Renal pelvis (tissue), 4 donors: ENCODE results near the gene EHMT1. TPM values are rescaled to one million over a fixed set of nuclear protein-coding genes. Genes with fewer than 3 reads are reported as not detected.

Source experiments
- DNase-seq: peaks from one replicate; pipeline ENCODE4 v3.0.0-alpha.2; 2013
- polyA plus RNA-seq, 3 donors: library from polyadenylated mRNA; unstranded; fragments of 120-200 nt; gene quantifications; one replicate each; pipeline ENCODE4 v1.2.1, GENCODE V29; 2013; ENCODE audit not compliant: insufficient read length in 3 of 3

Gene EHMT1
- polyA plus RNA-seq, 3 donors = 80.4 to 83.4 (median 82.8) TPM

DNA sequence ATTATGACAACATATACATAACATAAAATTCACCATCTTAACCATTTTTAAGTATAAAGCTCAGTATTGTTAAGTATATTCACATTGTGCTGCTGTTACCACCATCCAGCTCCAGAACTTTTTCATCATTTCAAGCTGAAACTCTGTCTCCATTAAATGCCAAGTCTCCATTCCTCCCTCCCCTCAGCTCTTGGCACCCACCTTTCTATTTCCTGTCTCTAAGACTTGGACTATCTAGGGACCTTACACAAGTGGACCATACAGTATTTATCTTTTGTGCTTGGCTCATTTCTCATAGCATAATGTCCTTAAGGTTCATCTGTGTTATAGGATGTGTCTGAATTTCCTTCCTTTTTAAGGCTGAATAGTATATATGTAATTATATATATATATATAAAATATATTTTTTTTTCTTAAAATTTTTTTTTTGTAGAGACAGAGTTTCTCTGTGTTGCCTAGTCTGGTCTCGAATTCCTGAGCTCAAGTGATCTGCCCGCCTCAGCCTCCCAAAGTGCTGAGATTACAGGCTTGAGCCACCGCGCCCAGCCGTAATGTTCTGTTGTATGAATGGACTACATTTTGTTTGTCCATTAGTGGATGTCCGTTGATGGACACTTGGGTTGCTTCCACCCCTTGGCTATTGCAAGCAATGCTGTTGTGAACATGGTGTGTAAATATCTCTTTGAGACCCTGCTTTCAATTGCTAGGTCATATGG, 72.3 kb downstream of the EHMT1 start:
- DNase-seq = no peak

DNA sequence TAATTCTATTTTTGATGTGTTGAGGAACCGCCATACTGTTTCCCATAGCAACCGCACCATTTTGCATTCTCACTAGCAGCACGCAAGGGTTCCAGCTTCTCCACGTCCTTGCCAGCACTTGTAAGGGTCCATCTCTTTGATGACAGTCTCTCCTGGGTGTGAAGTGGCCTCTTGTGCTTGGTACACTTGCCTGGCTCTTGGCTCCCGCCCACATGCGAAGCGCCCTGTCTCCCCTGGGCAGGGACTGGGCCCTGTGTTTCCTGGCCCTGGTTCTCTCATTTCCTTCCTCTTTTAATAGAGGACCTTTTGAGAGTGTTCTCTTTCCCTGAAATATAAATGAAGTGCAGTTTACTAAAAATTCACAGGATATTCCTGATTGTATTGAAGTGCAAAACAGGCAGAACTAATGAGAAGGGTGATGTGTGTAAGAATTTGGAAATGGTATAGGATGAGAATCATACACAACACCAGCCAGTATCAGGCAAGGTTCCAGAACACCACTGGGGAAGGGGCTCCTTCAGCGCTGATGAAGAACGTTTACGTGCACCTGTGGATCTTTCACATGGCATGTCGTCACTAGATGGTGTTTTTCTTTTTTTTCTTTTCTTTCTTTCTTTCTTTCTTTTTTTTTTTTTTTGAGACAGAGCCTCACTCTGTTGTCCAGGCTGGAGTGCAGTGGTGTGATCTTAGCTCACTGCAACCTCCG, 73.0 kb downstream of the EHMT1 start:
- no peak for DNase-seq

DNA sequence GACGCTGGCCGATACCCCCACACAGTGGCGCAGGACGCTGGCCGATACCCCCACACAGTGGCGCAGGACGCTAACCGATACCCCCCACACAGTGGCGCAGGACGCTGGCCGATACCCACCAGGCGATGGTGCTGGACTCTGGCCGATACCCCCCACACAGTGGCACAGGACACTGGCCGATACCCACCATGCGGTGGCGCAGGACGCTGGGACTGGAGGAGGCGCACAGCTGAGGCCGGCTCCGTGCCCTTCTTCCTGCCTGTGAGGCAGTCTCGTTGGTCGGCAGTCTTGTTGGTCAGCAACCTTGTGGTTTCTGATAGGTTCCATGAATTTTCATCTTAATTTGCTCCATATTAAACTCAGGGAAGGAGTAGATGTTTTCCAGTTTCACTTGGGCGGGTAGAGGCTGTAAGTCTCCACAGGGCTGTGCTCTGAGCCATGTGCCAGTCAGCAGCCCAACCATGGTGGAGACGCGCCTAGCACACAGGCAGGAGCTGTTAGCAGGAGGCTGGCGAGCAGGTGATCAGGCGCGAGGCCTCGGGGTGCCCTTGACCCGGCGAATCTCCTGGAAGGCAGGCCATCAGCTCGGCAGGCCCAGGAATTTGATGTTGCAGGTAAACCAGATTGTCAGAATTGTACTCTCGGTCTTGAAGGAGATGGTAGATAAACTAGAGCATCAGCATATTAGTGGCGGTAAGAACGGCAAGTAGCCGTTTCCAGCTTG, 75.6 kb downstream of the EHMT1 start:
- DNase-seq = no peak

DNA sequence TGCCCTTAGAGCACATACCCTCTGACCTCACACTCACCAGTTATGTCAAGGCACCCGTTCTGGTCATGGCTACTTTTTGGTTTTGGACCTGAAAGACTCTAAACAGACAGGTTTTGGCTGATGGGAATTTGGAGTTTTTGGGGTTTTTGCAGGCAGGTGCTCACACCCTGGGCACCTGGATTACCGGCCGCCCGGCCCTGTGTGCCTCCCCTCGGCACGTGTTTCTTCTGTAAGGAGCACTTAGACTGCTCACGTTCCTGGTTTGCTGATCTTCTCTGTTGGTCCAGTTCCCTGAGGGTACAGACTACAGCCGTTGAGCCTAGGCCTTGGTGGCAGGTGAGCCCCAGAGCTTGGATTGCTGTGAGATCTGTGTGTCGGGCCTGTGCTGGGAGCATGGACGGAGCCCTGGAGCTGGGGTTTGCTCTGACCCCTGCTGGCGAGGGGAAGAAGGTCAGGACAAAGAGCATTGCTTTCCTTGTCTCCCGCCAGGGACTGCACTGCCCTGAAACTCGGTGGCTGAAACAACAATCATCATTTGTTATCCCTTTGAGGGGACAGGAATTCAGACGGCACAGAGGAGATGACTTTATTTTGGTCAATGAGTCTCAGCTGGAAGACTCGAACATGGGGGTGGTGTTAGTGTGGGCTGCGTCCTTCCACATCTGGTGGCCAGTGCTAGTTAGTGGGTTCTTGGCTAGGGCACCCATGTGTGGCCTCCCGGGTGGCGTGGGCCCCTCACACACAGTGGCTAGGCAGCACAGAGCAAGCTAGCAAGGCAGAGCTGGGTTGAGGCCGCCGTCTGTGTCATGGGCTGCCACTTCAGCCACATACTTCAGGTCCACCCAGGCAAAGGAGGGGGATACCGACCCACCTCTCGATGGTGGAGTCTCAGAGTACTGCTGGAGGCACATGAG, 76.4 kb downstream of the EHMT1 start:
- DNase-seq = no peak

DNA sequence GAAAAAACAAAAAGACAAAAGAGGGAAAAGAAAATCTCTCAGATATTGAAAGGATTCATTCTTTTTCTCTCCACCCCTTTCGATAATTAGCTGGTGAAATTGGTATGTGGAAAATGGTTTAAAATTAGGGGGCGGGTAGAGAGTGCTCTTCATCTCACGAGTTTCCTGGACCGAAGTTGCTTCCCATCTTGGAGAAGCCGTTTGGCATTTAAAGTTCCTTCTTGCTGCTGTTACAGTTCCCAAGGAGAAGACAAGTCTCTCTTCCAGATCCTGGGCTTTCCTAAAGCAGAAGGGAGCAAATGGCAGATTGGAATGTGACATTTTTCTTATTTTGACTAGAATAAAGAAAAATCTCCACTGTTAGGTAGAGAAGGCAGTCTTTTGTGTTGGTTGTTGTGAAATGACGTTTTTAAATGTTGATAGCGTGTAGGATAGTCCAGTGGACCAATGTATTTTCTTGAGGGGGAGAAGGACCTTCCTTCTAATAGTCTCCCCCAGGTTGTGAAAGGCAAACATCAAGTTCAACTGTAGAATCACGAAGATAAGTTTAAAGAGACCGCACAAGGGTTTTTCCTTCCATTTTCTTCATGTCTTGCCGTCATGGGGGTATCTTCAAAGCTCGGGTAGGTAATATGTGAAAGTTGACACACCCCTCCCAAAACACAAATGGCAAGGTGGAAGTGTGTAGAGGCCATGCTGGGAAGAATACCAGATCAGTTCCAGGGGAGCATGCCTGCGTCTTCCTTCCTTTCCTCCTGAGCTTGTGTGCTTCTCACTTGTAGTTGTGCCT, 77.5 kb downstream of the EHMT1 start:
- DNase-seq = no peak

DNA sequence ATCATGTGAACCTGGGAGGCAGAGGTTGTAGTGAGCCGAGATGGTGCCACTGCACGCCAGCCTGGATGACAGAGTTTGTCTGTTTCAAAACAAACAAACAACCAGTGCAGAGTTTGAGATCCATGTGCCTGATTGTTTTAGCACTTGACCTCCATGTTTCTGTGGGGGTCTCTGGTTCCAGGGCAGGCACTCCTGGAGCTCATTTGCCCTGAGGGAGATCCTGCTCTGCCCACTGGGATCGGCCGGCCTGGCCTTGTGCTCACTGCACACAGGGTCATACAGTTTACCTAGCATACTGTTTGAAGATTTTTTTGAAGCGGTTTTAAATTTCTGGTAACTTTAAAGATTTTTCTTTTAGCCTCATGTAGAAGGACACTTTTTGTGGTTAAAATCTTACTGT, 78.4 kb downstream of the EHMT1 start:
- no peak for DNase-seq

DNA sequence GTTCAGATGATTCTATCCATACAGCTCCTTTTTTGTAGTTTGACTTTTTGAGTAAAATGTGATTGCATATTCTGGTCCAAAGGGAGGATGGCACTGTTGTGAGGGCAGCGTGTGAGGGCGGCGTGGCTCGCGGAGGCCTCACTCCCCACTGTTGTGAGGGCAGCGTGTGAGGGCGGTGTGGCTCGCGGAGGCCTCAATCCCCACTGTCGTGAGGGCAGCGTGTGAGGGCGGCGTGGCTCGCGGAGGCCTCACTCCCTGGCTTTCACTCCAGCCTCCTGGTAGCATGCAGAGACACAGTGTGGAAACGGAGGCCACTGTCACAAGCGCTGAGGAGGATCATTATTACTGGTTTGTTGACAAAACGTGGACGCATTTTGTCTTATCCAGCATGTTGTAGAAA, 79.0 kb downstream of the EHMT1 start:
- no peak for DNase-seq

DNA sequence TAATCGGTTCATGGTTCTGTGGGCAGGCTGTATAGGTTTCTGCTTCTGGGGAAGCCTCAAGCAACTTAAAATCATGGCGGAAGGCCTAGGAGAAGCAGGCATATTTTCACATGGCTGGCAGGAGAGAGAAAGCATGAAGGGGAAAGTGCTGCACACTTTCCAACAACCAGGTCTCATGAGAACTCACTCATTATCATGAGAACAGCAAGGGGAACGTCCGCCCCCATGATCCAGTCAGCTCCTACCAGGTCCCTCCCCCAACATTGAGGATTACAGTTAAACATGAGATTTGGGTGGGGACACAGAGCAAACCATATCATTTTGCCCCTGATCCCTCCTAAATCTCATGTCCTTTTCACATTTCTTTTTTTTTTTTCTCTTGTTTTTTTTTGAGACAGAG, 82.1 kb downstream of the EHMT1 start:
- DNase-seq = no peak

DNA sequence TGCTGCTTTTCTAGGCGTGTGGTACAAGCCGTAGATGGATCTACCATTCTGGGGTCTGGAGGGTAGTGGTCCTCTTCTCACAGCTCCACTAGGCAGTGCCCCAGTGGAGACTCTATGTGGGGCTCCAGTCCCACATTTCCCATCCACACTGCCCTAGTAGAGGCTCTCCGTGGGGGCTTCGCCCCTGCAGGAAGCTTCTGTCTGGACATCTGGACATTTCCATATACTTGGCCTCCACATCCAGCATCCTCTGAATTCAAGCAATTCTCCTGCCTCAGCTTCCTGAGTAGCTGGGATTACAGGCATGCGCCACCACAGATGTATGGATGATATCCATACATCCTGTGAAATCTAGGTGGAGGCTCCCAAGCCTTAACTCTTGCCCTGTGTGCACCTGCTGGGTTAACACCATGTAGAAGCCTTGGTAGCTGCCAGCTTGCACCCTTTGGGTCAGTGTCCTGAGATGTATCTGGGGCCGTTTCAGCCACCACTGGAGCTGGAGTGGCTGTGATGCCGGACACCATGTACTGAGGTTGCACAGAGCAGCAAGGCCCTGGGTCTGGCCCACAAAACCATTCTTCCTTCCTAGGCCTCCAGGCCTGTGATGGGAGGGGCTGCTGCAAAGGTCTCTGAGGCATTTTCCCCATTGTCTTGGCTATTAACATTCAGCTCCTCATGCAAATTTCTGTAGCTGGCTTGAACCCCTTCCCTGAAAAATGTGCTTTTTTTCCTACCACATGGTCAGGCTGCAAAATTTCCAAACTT, 84.0 kb downstream of the EHMT1 start:
- DNase-seq = no peak

DNA sequence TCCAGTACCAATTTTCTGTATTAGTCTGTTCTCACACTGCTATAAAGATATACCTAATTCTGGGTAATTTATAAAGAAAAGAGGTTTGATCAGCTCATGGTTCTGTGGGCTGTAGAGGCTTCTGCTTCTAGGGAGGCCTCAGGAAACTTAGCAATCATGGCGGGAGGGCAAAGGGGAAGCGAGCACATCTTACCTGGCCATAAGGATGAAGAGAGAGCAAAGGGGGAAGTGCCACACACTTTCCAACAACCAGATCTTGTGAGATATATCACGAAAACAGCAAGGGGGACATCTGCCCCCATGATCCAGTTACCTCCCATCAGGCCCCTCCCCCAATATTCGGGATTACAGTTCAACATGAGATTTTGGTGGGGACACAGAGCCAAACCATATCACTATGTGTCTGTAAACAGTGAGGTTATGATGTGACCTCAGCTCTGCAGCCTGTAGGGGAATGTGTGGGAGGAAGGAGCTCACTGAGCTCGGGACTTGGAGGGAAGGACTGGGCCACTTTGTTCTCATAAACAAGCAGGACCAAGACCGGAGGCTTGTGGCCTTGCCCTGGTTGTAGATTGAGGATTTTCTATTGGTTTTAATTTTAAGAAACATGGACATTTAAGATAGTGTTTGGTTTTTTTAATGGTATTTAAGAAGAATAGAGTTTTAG, 85.2 kb downstream of the EHMT1 start:
- DNase-seq = no peak

DNA sequence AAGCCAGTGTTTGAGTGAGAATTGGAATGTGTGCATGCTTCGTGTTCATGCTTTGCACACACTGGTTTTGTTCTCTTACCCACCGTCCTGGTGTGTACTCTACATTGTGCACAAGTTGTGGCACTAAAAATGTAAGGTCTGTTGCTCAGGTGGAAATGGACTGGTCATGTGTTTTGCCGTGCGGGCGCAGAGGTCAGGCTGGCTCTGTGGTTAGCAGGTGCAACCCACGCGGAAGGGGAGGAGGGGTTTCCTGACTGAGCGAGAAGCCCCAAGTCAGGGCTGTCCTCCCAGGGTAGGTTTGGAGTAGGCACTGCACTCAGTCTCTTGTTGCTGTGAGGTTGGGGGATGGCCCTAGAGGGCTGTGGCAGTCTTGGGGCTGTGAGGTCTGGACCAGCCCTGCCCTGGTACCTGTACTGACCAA, 86.6 kb downstream of the EHMT1 start:
- DNase-seq = no peak

DNA sequence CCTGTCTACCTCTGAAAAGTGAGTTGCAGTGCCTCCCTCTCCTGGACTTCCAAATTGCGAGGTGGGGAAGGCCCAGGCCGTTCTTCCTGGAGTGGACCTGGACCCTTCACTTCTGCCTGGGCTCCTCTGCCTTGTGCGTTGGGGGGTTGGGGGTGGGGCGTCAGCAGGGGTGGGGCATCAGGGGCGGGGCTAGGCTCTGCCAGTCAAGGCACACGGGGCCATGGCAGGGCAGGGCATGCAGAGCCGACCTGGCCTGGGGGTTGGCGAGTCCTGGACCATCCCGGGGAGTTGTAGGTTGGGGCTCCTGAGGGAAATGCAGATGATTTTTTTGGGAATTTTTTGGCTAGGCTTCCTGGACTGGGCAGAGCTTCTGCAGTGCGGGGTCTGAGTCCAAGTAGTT, 87.1 kb downstream of the EHMT1 start:
- DNase-seq = no peak

DNA sequence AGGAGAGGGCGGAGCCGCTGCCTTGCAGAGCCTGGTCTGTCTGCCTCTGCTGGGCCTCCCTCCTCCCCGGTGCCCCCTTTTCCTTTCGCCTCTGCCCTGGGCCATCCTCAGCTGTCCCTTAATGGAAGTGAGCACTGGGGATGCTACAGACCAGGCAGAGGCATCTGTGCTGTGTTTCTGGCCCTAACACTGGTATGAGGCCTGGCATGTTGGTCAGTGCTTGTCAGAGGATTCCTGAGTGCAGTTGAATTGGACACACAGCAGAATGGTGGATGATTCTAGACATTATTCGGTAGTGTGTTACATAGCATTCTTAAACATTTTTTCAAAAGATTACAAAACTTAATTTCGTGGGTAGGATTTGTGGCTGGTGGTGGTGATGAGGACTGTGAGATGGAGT, 88.6 kb downstream of the EHMT1 start:
- DNase-seq = no peak

DNA sequence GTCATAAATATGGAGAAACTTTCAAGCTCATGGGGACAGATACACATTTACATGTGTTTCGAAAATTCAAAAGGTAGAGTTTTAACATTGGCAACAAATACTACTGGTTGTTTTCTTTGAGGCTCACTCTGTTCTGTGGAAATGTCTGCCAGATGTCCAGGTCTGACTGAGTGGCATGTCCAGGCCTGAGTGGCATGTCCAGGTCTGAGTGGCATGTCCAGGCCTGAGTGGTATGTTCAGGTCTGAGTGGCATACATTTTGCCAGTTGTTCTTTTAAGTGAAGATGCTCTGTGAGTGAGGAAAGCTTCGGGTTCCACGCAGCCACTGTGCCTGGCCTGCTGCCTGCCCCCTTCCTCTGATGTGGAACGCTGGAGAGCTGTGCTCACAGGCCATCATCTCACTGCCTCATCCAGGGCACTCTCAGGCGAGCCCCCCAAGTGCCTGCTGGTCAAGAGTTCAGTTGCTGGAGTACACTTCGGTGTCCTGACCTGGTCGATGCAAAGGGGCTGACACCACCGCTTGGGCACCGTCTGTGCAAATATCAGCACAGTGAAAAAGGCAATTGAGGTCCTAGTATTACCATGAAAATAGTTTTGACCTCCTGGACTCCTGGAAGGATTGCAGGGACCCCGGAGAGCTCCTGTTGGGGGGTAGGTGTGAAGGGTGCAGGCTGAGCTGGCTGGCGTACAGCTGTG, 89.9 kb downstream of the EHMT1 start:
- no peak for DNase-seq

DNA sequence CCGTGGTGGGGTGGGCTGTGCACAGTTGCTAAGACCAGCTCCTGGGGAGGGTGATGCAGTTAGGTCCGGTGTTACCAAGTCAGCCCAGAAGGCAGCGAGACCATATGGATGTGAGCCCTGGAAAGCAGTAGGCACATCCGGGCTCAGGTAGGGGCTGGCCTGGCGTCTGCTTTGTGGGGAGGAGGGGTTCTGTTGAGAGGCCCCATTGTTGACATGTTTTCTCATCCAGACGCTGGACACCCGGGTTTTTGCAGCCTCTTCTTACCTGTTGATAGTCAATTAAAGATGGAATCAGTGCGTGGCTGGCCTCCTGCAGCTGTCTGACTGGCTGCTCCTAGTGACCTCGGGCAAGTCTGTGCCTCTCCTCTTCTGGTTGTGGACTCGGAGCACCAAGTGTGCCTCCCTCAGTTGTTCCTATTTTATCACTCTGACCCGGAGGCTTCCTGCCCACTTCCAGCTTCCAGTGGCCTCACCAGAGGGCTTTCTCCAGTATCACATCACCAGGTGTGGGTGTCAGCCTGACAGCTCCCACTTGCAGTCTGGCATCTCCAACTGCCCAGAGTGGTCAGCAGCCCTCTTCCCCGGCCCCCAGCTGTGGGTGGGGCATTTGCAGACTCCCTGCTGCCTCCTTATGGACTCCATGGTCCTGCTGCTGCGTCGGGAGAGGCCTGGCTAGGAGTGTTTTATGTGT, 90.8 kb downstream of the EHMT1 start:
- no peak for DNase-seq

DNA sequence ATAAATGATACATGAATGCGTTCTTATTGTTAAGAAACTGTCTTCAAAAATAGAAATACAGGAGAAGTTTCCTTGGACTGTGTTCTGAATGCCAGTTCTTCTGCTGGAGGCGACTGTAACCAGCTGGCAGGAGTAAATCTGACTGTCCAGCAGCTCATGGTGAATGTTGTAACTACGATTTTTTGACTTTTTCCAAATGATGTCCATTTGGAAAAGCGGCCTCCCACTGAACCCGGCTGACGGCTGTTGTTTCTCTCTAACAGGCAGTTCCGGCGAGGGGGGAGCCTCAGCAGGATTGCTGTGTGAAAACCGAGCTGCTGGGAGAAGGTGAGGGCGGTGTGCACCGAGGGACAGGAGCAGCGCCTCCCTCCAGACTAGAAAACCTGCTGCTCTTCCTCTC, 91.9 kb downstream of the EHMT1 start:
- peak; percentile 62 for DNase-seq

DNA sequence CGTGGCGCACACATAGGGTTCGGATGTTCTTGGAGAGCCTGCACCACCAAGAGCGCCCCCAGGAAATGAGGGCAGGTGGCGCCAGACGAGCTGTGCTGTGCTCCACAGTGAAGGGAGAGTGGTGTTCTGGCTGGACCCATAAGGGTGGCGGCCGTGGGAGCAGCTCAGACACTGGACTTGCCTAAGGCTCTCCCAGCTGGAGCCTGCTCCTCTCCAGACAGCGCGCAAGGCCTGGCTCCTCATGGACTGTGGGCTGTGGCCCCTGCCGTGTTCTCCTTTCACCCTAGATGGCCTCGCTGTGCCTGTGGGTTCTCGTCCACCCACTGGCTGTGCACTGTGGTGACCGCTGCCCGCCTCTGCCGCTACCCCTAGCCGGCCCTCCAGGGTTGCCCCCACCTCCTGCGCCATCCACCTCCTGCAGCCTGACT, 92.9 kb downstream of the EHMT1 start:
- no peak for DNase-seq

DNA sequence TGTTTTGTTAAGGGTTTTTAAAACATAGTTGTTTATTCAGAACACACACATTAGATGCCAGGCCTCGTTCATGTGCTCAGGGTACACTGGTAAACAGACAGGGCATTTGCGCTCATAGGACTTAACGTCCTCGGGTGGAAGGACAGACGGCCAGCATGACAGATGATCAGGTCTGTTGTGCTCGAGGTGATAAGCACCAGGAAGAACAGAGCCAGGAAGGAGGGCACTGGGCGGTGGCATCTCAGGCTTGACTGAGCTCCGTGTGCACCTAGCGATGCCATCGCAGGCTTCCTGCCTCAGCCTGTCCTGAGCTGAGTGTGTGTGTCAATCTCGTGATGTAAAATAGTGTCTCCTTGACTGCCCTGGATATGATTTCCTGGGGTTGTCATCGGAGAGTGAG, 96.5 kb downstream of the EHMT1 start:
- no peak for DNase-seq
